Measurements from ENCODE around the gene SOX10. TPM values are rescaled to one million over a fixed set of nuclear protein-coding genes. Genes with fewer than 3 reads are reported as not detected.

Gene SOX10
- total RNA-seq, 1 experiment from 2014 or later = 2.4 TPM

GRCh38 chr22:38014083-38014482, 29.7 kb upstream of the SOX10 start:
- no peak overlapping the region for H4K91ac ChIP-seq (ENCODE audit: insufficient read length, low read depth, low read length)
- peaks cover 0 to 2% of the 10 kb centered on the region in 2 experiments; a peak in 3 of 5 replicates for H3K9me3 Mint-ChIP-seq
- no peak overlapping the region for H4K8ac ChIP-seq (replicated peaks; ENCODE audit: insufficient read length, low read depth, low read length)
- H3K23ac ChIP-seq (ENCODE audit: insufficient read length, low read depth, low read length) = no peak overlapping the region
- DNase-seq = no peak
- H3K36me3 Mint-ChIP-seq (ENCODE audit: insufficient read depth in 1 of 3, low read depth in 3 of 3) = no peaks in the 10 kb centered on the region
- no peak overlapping the region for H3K27ac Mint-ChIP-seq
- H3K56ac ChIP-seq (ENCODE audit: insufficient read length, low read depth, low read length) = no peak overlapping the region
- H3K4me1 ChIP-seq (ENCODE audit: insufficient read depth, low read length) = no peaks in the 10 kb centered on the region
- H3K9ac ChIP-seq (ENCODE audit: extremely low read depth, insufficient read length, low read length) = no peak overlapping the region
- H3K18ac ChIP-seq (ENCODE audit: insufficient read length, low read depth, low read length) = no peak overlapping the region
- H2AFZ ChIP-seq (ENCODE audit: low read length) = no peak overlapping the region
- no peak overlapping the region for H3K27ac ChIP-seq (ENCODE audit: insufficient read length, low read depth, low read length)
- H3K4me3 Mint-ChIP-seq = no peak overlapping the region
- no peaks in the 10 kb centered on the region for H4K20me1 ChIP-seq (ENCODE audit: control insufficient read depth, insufficient read depth, insufficient read length)
- H2BK15ac ChIP-seq (ENCODE audit: low read depth, low read length) = no peak overlapping the region
- no peak overlapping the region for H2BK12ac ChIP-seq (ENCODE audit: insufficient read length, low read depth, low read length)
- H3K27me3 Mint-ChIP-seq (ENCODE audit: low read depth) = peaks cover 30% of the 10 kb centered on the region
- no peaks in the 10 kb centered on the region for H3K79me2 ChIP-seq (ENCODE audit: insufficient read depth, low read length)
- WGBS (ENCODE audit: extremely low coverage, insufficient read length, low lambda C conversion rate) = no CpG with 5 or more reads among the region's 1 CpG
- H3K14ac ChIP-seq (ENCODE audit: insufficient read depth, low read length) = no peak overlapping the region
- no peak overlapping the region for H3K4ac ChIP-seq (ENCODE audit: low read depth, low read length)
- no peaks in the 10 kb centered on the region for H3K9me3 ChIP-seq (ENCODE audit: control insufficient read depth, low read depth, low read length)
- H2BK20ac ChIP-seq (ENCODE audit: low read depth, low read length, poor library complexity, severe bottlenecking) = no peak overlapping the region
- H3K23me2 ChIP-seq (ENCODE audit: insufficient read length, low read depth, low read length, poor library complexity, severe bottlenecking) = no peaks in the 10 kb centered on the region
- no peak overlapping the region for H3T11ph ChIP-seq (ENCODE audit: low read length)
- H3K79me1 ChIP-seq (ENCODE audit: insufficient read depth, low read depth, low read length, poor library complexity, severe bottlenecking) = no peaks in the 10 kb centered on the region
- H2AK5ac ChIP-seq (ENCODE audit: insufficient read length, low read length) = no peak overlapping the region
- H3K4me2 ChIP-seq (ENCODE audit: insufficient read depth, insufficient read length, low read length) = no peak overlapping the region
- peaks cover 0 to 18% of the 10 kb centered on the region in 2 experiments; a peak in 2 of 4 replicates for H3K4me1 Mint-ChIP-seq
- no peak overlapping the region for H4K5ac ChIP-seq (ENCODE audit: insufficient read length, low read depth, low read length)
- no peaks in the 10 kb centered on the region for H3K27me3 ChIP-seq (ENCODE audit: insufficient read depth, low read length)
- TF ChIP-seq CTCF (conservative IDR thresholded peaks at IDR 0.05) = no peak
- no peak overlapping the region for H2BK120ac ChIP-seq (ENCODE audit: low read depth, low read length, poor library complexity, severe bottlenecking)
- no peak overlapping the region for H2BK5ac ChIP-seq (ENCODE audit: insufficient read length, low read length)

Measured in H9 (cell line).